ENCODE measurements around the gene SNX13. TPM values are rescaled to one million over a fixed set of nuclear protein-coding genes. Genes with fewer than 3 reads are reported as not detected.

Gene SNX13
- total RNA-seq, 1 experiment from 2014 or later = 29.0 TPM

DNA sequence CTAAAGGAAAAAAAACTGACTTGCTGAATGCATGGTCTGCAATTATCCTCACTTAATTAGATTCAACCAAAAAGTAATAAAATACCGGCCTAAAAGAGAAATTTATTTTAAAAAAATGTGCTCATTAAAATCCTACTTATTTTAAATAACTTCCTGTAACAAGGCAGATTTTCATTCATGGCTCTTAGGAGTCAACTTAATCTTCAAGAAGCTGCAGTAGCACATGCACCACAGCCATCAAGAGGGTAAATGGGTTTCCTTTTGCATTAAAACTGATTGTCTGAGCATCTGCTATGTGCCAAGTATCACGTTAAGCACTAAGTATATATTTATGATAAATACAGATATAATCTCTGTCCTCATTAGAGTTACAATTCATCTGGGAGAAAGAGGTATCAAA, 69.9 kb downstream of the SNX13 start:
- H3K27ac Mint-ChIP-seq = no peak overlapping the region

More for the DNA sequence above, 69.9 kb downstream of the SNX13 start:
- no peak overlapping the region for H3K23ac ChIP-seq (ENCODE audit: insufficient read length, low read depth, low read length)
- Mint-ChIP-seq H3K4me1 (no peaks in the 10 kb centered on the region; a peak in 1 of 4 replicates), H3K36me3 (ENCODE audit: insufficient read depth in 1 of 3, low read depth in 3 of 3) (peaks cover 25 to 32% (median 31%) of the 10 kb centered on the region in 3 experiments), H3K4me3 (no peak overlapping the region), H3K9me3 (no peaks in the 10 kb centered on the region; a peak in 2 of 5 replicates), H3K27me3 (ENCODE audit: low read depth) (no peaks in the 10 kb centered on the region)
- no peak overlapping the region for H2AFZ ChIP-seq (ENCODE audit: low read length)
- H3K4me2 ChIP-seq (ENCODE audit: insufficient read depth, insufficient read length, low read length) = no peak overlapping the region
- no CpG with 5 or more reads among the region's 2 CpGs for WGBS (ENCODE audit: extremely low coverage, insufficient read length, low lambda C conversion rate)
- no peaks in the 10 kb centered on the region for H4K20me1 ChIP-seq (ENCODE audit: control insufficient read depth, insufficient read depth, insufficient read length)
- H4K8ac ChIP-seq (replicated peaks; ENCODE audit: insufficient read length, low read depth, low read length) = no peak overlapping the region
- H2BK20ac ChIP-seq (ENCODE audit: low read depth, low read length, poor library complexity, severe bottlenecking) = no peak overlapping the region
- no peak overlapping the region for H4K91ac ChIP-seq (ENCODE audit: insufficient read length, low read depth, low read length)
- TF ChIP-seq, protein P1, sequence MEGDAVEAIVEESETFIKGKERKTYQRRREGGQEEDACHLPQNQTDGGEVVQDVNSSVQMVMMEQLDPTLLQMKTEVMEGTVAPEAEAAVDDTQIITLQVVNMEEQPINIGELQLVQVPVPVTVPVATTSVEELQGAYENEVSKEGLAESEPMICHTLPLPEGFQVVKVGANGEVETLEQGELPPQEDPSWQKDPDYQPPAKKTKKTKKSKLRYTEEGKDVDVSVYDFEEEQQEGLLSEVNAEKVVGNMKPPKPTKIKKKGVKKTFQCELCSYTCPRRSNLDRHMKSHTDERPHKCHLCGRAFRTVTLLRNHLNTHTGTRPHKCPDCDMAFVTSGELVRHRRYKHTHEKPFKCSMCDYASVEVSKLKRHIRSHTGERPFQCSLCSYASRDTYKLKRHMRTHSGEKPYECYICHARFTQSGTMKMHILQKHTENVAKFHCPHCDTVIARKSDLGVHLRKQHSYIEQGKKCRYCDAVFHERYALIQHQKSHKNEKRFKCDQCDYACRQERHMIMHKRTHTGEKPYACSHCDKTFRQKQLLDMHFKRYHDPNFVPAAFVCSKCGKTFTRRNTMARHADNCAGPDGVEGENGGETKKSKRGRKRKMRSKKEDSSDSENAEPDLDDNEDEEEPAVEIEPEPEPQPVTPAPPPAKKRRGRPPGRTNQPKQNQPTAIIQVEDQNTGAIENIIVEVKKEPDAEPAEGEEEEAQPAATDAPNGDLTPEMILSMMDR (conservative IDR thresholded peaks at IDR 0.05) = no peak
- no peak overlapping the region for H3K4ac ChIP-seq (ENCODE audit: low read depth, low read length)
- H3K27me3 ChIP-seq (ENCODE audit: insufficient read depth, low read length) = no peaks in the 10 kb centered on the region
- H3K18ac ChIP-seq (ENCODE audit: insufficient read length, low read depth, low read length) = no peak overlapping the region
- H3K27ac ChIP-seq (ENCODE audit: insufficient read length, low read depth, low read length) = no peak overlapping the region
- H3K56ac ChIP-seq (ENCODE audit: insufficient read length, low read depth, low read length) = no peak overlapping the region
- no peaks in the 10 kb centered on the region for H3K4me1 ChIP-seq (ENCODE audit: insufficient read depth, low read length)
- no peak overlapping the region for H2BK12ac ChIP-seq (ENCODE audit: insufficient read length, low read depth, low read length)
- no peak overlapping the region for H3T11ph ChIP-seq (ENCODE audit: low read length)
- no peaks in the 10 kb centered on the region for H3K9me3 ChIP-seq (ENCODE audit: control insufficient read depth, low read depth, low read length)
- no peak overlapping the region for H3K14ac ChIP-seq (ENCODE audit: insufficient read depth, low read length)
- H3K9ac ChIP-seq (ENCODE audit: extremely low read depth, insufficient read length, low read length) = no peak overlapping the region
- no peaks in the 10 kb centered on the region for H3K23me2 ChIP-seq (ENCODE audit: insufficient read length, low read depth, low read length, poor library complexity, severe bottlenecking)
- H2AK5ac ChIP-seq (ENCODE audit: insufficient read length, low read length) = no peak overlapping the region
- H4K5ac ChIP-seq (ENCODE audit: insufficient read length, low read depth, low read length) = no peak overlapping the region
- no peaks in the 10 kb centered on the region for H3K79me2 ChIP-seq (ENCODE audit: insufficient read depth, low read length)
- H2BK5ac ChIP-seq (ENCODE audit: insufficient read length, low read length) = no peak overlapping the region
- DNase-seq = no peak
- H2BK15ac ChIP-seq (ENCODE audit: low read depth, low read length) = no peak overlapping the region
- no peak overlapping the region for H2BK120ac ChIP-seq (ENCODE audit: low read depth, low read length, poor library complexity, severe bottlenecking)
- no peaks in the 10 kb centered on the region for H3K79me1 ChIP-seq (ENCODE audit: insufficient read depth, low read depth, low read length, poor library complexity, severe bottlenecking)
